Tibial artery (tissue), 4 donors: ENCODE measurements around the gene CPTP.
A peak's percentile ranks its signal among the peaks of the same experiment; 100 is the strongest.

Experiments used
- DNase-seq, 2 donors: peaks; one replicate each; pipeline ENCODE4 v3.0.0-alpha.2; 2019
- H3K27ac ChIP-seq, 2 donors: fragments of 200-600 bp; sonication (generic) in 1 of 2; 1 replicate in 1 of 2; 2 replicates in 1 of 2; pipeline ENCODE4 v1.5.1; 2018 to 2019; ENCODE audit warnings: mild to moderate bottlenecking in 1 of 2
- H3K27me3 ChIP-seq, 2 donors: fragments of 200-600 bp; sonication (generic) in 1 of 2; one replicate each; pipeline versions ENCODE4 v1.5.1 to v1.6.0; 2016 to 2019
- H3K36me3 ChIP-seq, 3 donors: fragments of 200-600 bp; sonication (generic) in 2 of 3; one replicate each; pipeline ENCODE4 v1.5.1; 2016 to 2019; ENCODE audit warnings: mild to moderate bottlenecking in 2 of 3
- H3K4me1 ChIP-seq, 4 donors: fragments of 200-600 bp; sonication (generic) in 2 of 4; 1 replicate in 3 of 4; 2 replicates in 1 of 4; pipeline ENCODE4 v1.5.1; 2016 to 2019
- H3K4me3 ChIP-seq, 2 donors: fragments of 200-600 bp; sonication (generic) in 1 of 2; 1 replicate in 1 of 2; 2 replicates in 1 of 2; pipeline ENCODE4 v1.5.1; 2018 to 2019; ENCODE audit warnings: mild to moderate bottlenecking in 2 of 2
- H3K9me3 ChIP-seq, 3 donors: fragments of 200-600 bp; sonication (generic) in 1 of 3; one replicate each; pipeline ENCODE4 v1.5.1; 2016 to 2019
- CTCF ChIP-seq, 2 experiments: fragments of 200-600 bp in 1 of 2; fragments of 450-650 bp in 1 of 2; IDR thresholded peaks; one replicate each; pipeline ENCODE4 v1.5.1; 2017 to 2019; ENCODE audit warnings: antibody characterized with exemption in 2 of 2, mild to moderate bottlenecking in 1 of 2, moderate library complexity in 1 of 2
- intact Hi-C: fragments of 100-400 bp; cut with DNase I; formaldehyde crosslinking; loops from one replicate; pipeline ENCODE4 v1.15.0; 2023; ENCODE audit warnings: low total_unique reads

CPTP gene

DNA sequence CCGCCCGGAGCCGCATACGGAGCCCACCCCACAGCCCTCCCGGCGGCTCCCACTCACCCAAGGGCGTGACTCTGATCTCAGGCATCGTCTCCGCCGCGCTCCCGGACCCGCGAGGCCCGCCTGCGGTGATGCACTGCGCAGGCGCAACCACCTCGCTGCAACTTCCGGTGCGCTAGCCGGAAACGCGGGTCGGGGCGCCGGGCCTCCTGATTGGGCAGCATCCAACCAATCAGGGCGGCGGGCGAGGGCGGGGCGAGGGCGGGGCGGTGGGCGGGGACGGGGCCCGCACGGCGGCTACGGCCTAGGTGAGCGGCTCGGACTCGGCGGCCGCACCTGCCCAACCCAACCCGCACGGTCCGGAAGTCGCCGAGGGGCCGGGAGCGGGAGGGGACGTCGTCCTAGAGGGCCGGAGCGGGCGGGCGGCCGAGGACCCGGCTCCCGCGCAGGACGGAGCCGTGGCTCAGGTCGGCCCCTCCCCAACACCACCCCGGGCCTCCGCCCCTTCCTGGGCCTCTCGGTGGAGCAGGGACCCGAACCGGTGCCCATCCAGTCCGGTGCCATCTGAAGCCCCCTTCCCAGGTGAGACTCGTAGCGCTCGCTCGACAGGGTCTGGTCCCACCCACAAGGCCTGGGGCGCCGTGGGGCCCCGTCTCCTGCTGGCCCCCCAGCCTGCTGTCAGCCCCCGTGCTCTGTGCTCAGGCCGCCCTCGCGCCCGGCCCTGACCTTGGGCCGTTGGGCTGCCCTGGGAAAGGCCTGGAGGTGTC, at the start of gene CPTP, which contains the start of gene INTS11:
Gene CPTP (plus strand): TSS at position 279 of the 764 bp plus-strand sequence. CDS start 2,109 bp downstream, outside the sequence.
Gene INTS11 (minus strand): TSS at position 137 of the 764 bp plus-strand sequence. CDS start 52 bp downstream, at position 85.
- no peaks in the 10 kb centered on the region for H3K27me3 ChIP-seq
- intact Hi-C loops, result no loop called here
- H3K9me3 ChIP-seq, result no peaks in the 10 kb centered on the region
- peak within 1 kb of the TSS; percentile 90 to 99 for H3K4me3 ChIP-seq
- H3K27ac ChIP-seq, result peak within 1 kb of the TSS; percentile 82 to 94
- peaks cover 13 to 49% (median 30%) of the 10 kb centered on the region in 3 donors for H3K36me3 ChIP-seq
- peak; percentile 87 to 97 for DNase-seq
- TF ChIP-seq CTCF (IDR thresholded peaks at IDR 0.05), result no peak
- peaks cover 0 to 59% (median 46%) of the 10 kb centered on the region in 4 donors for H3K4me1 ChIP-seq

- H3K9me3 ChIP-seq, result no peaks in the 10 kb centered on the region
- peaks cover 4 to 45% (median 36%) of the 10 kb centered on the region in 4 donors for H3K4me1 ChIP-seq
These were observed 49.6 kb upstream of the CPTP start for GRCh38 chr1:1274931-1275431.

DNA sequence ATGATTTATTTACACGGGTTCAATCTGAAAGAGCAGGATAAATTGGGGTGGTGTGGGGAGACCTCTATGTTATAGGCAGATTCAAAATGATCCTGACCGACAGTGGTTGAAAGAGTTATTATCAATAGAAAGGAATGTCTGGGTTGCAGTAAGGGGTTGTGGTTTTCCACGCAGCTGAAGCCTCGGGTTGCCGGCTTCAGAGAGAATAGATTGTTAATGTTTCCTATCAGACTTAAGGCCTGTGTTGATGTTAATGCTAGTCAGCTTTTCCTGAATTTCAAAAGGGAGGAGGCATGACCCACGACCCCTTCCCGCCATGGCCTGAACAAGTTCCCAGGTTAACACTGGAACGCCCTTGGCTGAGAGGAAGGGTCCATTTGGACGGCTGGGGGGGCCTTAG, 48.8 kb upstream of the CPTP start:
- no peaks in the 10 kb centered on the region for H3K9me3 ChIP-seq
- no peak for TF ChIP-seq CTCF (IDR thresholded peaks at IDR 0.05)
- intact Hi-C loops, result no loop called here

More at GRCh38 chr1:1274931-1275431, 49.6 kb upstream of the CPTP start:
- no peak for TF ChIP-seq CTCF (IDR thresholded peaks at IDR 0.05)
- Histone ChIP-seq H3K27ac (peak overlapping the region in 1 of 2 donors; percentile 76), H3K27me3 (no peaks in the 10 kb centered on the region), H3K4me3 (peak overlapping the region; percentile 80 to 86), H3K36me3 (no peaks in the 10 kb centered on the region)
- no peak for DNase-seq
- intact Hi-C loops, result no loop called here

GRCh38 chr1:1278620-1279019, 46.0 kb upstream of the CPTP start:
- TF ChIP-seq CTCF (IDR thresholded peaks at IDR 0.05), result no peak
- DNase-seq, result no peak
- Histone ChIP-seq H3K9me3 (no peaks in the 10 kb centered on the region), H3K27ac (no peak overlapping the region), H3K4me3 (no peak overlapping the region), H3K27me3 (peaks cover 0 to 2% of the 10 kb centered on the region in 2 donors), H3K36me3 (no peaks in the 10 kb centered on the region), H3K4me1 (peaks cover 0 to 26% (median 8%) of the 10 kb centered on the region in 4 donors)
- intact Hi-C loops, result no loop called here

More for the DNA sequence above, 48.8 kb upstream of the CPTP start:
- Histone ChIP-seq H3K36me3 (no peaks in the 10 kb centered on the region), H3K27ac (no peak overlapping the region), H3K4me1 (peaks cover 4 to 37% (median 28%) of the 10 kb centered on the region in 4 donors), H3K4me3 (no peak overlapping the region), H3K27me3 (no peaks in the 10 kb centered on the region)
- no peak for DNase-seq

DNA sequence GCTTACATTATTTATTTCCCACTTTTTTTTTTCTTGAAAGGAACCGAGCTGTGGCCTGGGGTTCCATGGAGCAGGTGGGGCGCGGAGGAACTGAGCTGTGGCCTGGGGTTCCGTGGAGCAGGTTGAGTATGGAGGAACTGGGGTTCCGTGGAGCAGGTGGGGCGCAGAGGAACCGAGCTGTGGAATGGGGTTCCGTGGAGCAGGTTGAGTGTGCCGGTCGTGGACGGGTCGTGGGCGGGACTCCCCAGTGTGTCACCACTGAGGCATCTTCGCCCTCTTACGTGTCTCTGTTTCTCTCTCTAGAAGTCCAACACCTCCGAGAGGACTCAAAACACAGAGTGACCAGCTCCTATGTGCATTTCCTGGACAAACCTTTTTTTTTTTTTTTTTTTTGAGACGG, 45.6 kb upstream of the CPTP start:
- Histone ChIP-seq H3K36me3 (no peaks in the 10 kb centered on the region), H3K9me3 (no peaks in the 10 kb centered on the region), H3K27me3 (peaks cover 0 to 4% of the 10 kb centered on the region in 2 donors), H3K27ac (no peak overlapping the region), H3K4me3 (no peak overlapping the region), H3K4me1 (peaks cover 0 to 27% (median 8%) of the 10 kb centered on the region in 4 donors)
- intact Hi-C loops, result no loop called here
- no peak for TF ChIP-seq CTCF (IDR thresholded peaks at IDR 0.05)
- DNase-seq, result no peak
